HCT116 (cell line): ENCODE results near the gene ZWILCH. TPM values are rescaled to one million over a fixed set of nuclear protein-coding genes. Genes with fewer than 3 reads are reported as not detected.
A peak's percentile ranks its signal among the peaks of the same experiment; 100 is the strongest.

Experiments
- ATAC-seq: fragments of 200-7000 bp; cut with Tn5 transposase; 2 replicates; pipeline ENCODE4 v1.9.1; 2020; ENCODE audit warnings: mild to moderate bottlenecking, moderate library complexity
- BruUV-seq: library from RNA; stranded (reverse); fragments of 400-500 nt; replicated peaks from 2 replicates; lab custom pipeline; 2021; lab: Mats Ljungman, UMichigan
- CTCF ChIA-PET: fragments of 300-600 bp; sonication (Branson Sonifier 250); formaldehyde crosslinking; loops from one replicate; lab custom pipeline; 2021; ENCODE audit warnings: antibody characterized with exemption; lab: Charles Lee
- POLR2A ChIA-PET: fragments of 300-600, 350-600 bp; sonication (Branson Sonifier 250); formaldehyde crosslinking; loops from one replicate; lab custom pipeline; 2021; ENCODE audit warnings: antibody characterized with exemption; lab: Charles Lee
- RAD21 ChIA-PET, 2 experiments: fragments of 300-600 bp; sonication (Branson Sonifier 250); formaldehyde crosslinking; loops; one replicate each; lab custom pipeline; 2023; ENCODE audit warnings: low total read pairs in 2 of 2; ENCODE audit not compliant: uncharacterized antibody in 2 of 2, unreplicated experiment in 2 of 2, low non-redundant PET in 1 of 2; lab: Charles Lee
- DNase-seq: peaks from one replicate; pipeline ENCODE4 v3.0.0-alpha.2; 2010; ENCODE audit warnings: low read depth, low spot score
- H2AFZ ChIP-seq: fragments of 200-600 bp; shearing (Covaris generic), sonication (generic); 2 replicates; pipeline ENCODE4 v1.6.1; 2017; ENCODE audit warnings: low read depth, mixed run types, mixed read lengths, antibody characterized with exemption, low read length; ENCODE audit not compliant: poor library complexity, severe bottlenecking
- H3K27ac ChIP-seq: 2 replicates; pipeline ENCODE4 v1.5.1; 2012; ENCODE audit warnings: low read depth, low read length
- H3K27me3 ChIP-seq: fragments of 200-600 bp; sonication (generic); 2 replicates; pipeline ENCODE4 v1.6.1; 2016; ENCODE audit warnings: mixed run types, low read length, mixed read lengths; ENCODE audit not compliant: insufficient read depth
- H3K36me3 ChIP-seq, 2 experiments: fragments of 200-500 bp in 1 of 2; fragments of 200-600 bp in 1 of 2; sonication (Bioruptor generic) in 1 of 2; sonication (generic) in 1 of 2; 2 replicates each; pipeline versions ENCODE4 v1.5.1 to v1.6.1; 2014 to 2016; ENCODE audit warnings: low read length in 2 of 2, inconsistent platforms in 1 of 2, mixed read lengths in 1 of 2, mixed run types in 1 of 2; ENCODE audit not compliant: insufficient read depth in 2 of 2, control insufficient read depth in 1 of 2
- H3K4me1 ChIP-seq, 2 experiments: fragments of 200-600 bp in 1 of 2; sonication (generic) in 1 of 2; 2 replicates each; pipeline versions ENCODE4 v1.5.1 to v1.6.1; 2012 to 2017; ENCODE audit warnings: low read length in 2 of 2, inconsistent platforms in 1 of 2, mild to moderate bottlenecking in 1 of 2, mixed read lengths in 1 of 2, mixed run types in 1 of 2, moderate library complexity in 1 of 2; ENCODE audit not compliant: insufficient read depth in 2 of 2, control insufficient read depth in 1 of 2
- H3K4me2 ChIP-seq: fragments of 200-600 bp; sonication (generic); 2 replicates; pipeline ENCODE4 v1.6.1; 2017; ENCODE audit warnings: mixed run types, low read length, mixed read lengths
- H3K4me3 ChIP-seq, 2 experiments: fragments of 200-600 bp in 1 of 2; sonication (generic) in 1 of 2; replicated peaks in 1 of 2; 2 replicates each; pipeline ENCODE4 v1.5.1; 2011 to 2016; ENCODE audit warnings: low read length in 2 of 2, control low read depth in 1 of 2, low read depth in 1 of 2, mild to moderate bottlenecking in 1 of 2, mixed read lengths in 1 of 2, mixed run types in 1 of 2
- H3K79me2 ChIP-seq: fragments of 200-600 bp; sonication (generic); 2 replicates; pipeline ENCODE4 v1.6.1; 2017; ENCODE audit warnings: mild to moderate bottlenecking, mixed run types, low read length, moderate library complexity, mixed read lengths; ENCODE audit not compliant: insufficient read depth
- H3K9ac ChIP-seq: fragments of 200-600 bp; sonication (generic); 2 replicates; pipeline ENCODE4 v1.6.1; 2016; ENCODE audit warnings: low read length, mixed read lengths
- H3K9me2 ChIP-seq: fragments of 200-600 bp; sonication (generic), shearing (Covaris generic); 2 replicates; pipeline ENCODE4 v1.6.1; 2017; ENCODE audit warnings: mixed run types, mild to moderate bottlenecking, moderate library complexity; ENCODE audit not compliant: insufficient read depth
- H3K9me3 ChIP-seq, 2 experiments: fragments of 200-500 bp in 1 of 2; fragments of 200-600 bp in 1 of 2; sonication (Bioruptor generic) in 1 of 2; sonication (generic) in 1 of 2; 2 replicates each; pipeline ENCODE4 v1.6.1; 2014 to 2017; ENCODE audit warnings: low read length in 2 of 2, mixed read lengths in 2 of 2, inconsistent platforms in 1 of 2, low read depth in 1 of 2, mild to moderate bottlenecking in 1 of 2, mixed run types in 1 of 2, moderate library complexity in 1 of 2; ENCODE audit not compliant: control insufficient read depth in 1 of 2, insufficient read depth in 1 of 2
- H4K20me1 ChIP-seq: fragments of 200-600 bp; sonication (generic), shearing (Covaris generic); 2 replicates; pipeline ENCODE4 v1.6.1; 2017; ENCODE audit warnings: mixed run types, mild to moderate bottlenecking, moderate library complexity; ENCODE audit not compliant: insufficient read depth
- CBX3 ChIP-seq: IDR thresholded peaks from 2 replicates; pipeline ENCODE4 v1.6.1; 2012; ENCODE audit warnings: low read depth
- CEBPB ChIP-seq: IDR thresholded peaks from 2 replicates; pipeline ENCODE4 v1.6.1; 2012; ENCODE audit warnings: low read depth
- EGR1 ChIP-seq: IDR thresholded peaks from 2 replicates; pipeline ENCODE4 v1.6.1; 2012; ENCODE audit warnings: low read depth
- ELF1 ChIP-seq: IDR thresholded peaks from 2 replicates; pipeline ENCODE4 v1.6.1; 2012; ENCODE audit warnings: low read depth, borderline replicate concordance
- EZH2phosphoT487 ChIP-seq: fragments of 200-600 bp; IDR thresholded peaks from 2 replicates; pipeline ENCODE4 v1.6.1; 2018; ENCODE audit warnings: antibody characterized with exemption, borderline replicate concordance
- FOSL1 ChIP-seq: IDR thresholded peaks from 2 replicates; pipeline ENCODE4 v1.6.1; 2012; ENCODE audit warnings: low read depth
- JUND ChIP-seq: IDR thresholded peaks from 2 replicates; pipeline ENCODE4 v1.6.1; 2012
- POLR2A ChIP-seq: IDR thresholded peaks from 2 replicates; pipeline ENCODE4 v1.7.0; 2011; ENCODE audit warnings: borderline replicate concordance; ENCODE audit not compliant: insufficient read depth, insufficient read length; ENCODE audit errors: extremely low read depth
- SIN3A ChIP-seq: IDR thresholded peaks from 2 replicates; pipeline ENCODE4 v1.6.1; 2012; ENCODE audit warnings: low read depth
- SP1 ChIP-seq: IDR thresholded peaks from 2 replicates; pipeline ENCODE4 v1.6.1; 2012; ENCODE audit warnings: low read depth
- SRF ChIP-seq: IDR thresholded peaks from 2 replicates; pipeline ENCODE4 v1.6.1; 2012; ENCODE audit warnings: low read depth
- TCF7L2 ChIP-seq: IDR thresholded peaks from 2 replicates; pipeline ENCODE4 v1.7.0; 2011; ENCODE audit warnings: borderline replicate concordance, inconsistent platforms; ENCODE audit not compliant: insufficient read depth, insufficient read length; ENCODE audit errors: extremely low read depth
- YY1 ChIP-seq: IDR thresholded peaks from 2 replicates; pipeline ENCODE4 v1.6.1; 2011; ENCODE audit warnings: low read length, low read depth, moderate library complexity, mild to moderate bottlenecking; ENCODE audit not compliant: insufficient replicate concordance; ENCODE audit errors: extremely low read depth
- ZFX ChIP-seq: fragments of 450-650 bp; IDR thresholded peaks from 2 replicates; pipeline ENCODE4 v1.6.1; 2017
- ZNF274 ChIP-seq: fragments of 200-500 bp; sonication (Bioruptor generic); IDR thresholded peaks from 2 replicates; pipeline ENCODE4 v1.6.1; 2014; ENCODE audit warnings: mild to moderate bottlenecking, low read depth, low read length, inconsistent platforms
- intact Hi-C: fragments of 100-400 bp; cut with micrococcal nuclease; formaldehyde crosslinking; loops from 2 replicates; pipeline ENCODE4 v1.10.0; 2022
- total RNA-seq: library from RNA; stranded (reverse); gene quantifications from one replicate; pipeline ENCODE4 v1.2.1, GENCODE V29; 2021; ENCODE audit not compliant: unreplicated experiment
- TF ChIP-seq, protein P1 (sequence below): IDR thresholded peaks from 2 replicates; pipeline ENCODE4 v1.6.1; 2012; ENCODE audit warnings: low read depth
- TF ChIP-seq, protein P2 (sequence below): IDR thresholded peaks from 2 replicates; pipeline ENCODE4 v1.6.1; 2011; ENCODE audit warnings: mild to moderate bottlenecking, low read length, moderate library complexity; ENCODE audit not compliant: insufficient replicate concordance; ENCODE audit errors: extremely low read depth
- TF ChIP-seq, protein P3 (sequence below): IDR thresholded peaks from 2 replicates; pipeline ENCODE4 v1.6.1; 2012

Gene ZWILCH
- total RNA-seq, 1 experiment from 2014 or later: 25.8 TPM

DNA sequence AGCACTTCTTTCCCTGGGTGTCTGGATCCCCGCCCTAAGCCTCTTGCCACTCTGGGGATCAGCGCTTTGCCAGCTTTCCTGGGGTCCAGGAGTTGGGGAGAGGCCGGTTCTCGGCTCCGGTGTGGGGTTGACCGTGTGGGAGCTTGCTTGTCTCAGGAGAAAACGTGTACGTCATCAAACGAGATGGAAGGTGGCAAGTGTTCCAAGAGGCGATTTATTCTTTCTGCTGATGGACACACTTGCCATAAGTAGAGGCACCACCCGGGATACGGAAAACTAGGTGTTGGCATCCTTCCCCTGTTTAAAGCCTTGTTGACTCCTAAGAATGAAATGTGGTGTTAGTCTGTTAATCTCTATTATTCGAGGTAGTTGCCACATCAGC is 295 bp downstream of the ZWILCH start:
- intact Hi-C loops: no loop called here
- H3K4me3 ChIP-seq: peak overlapping the region; percentile 90 to 98
- CTCF ChIA-PET: no interaction called here
- RAD21 ChIA-PET: no interaction called here
- peak overlapping the region; percentile 86 for H3K27ac ChIP-seq
- peak overlapping the region; percentile 86 for H3K4me2 ChIP-seq
- H4K20me1 ChIP-seq: peaks cover 26% of the 10 kb centered on the region; the same call in 1 of the 2 replicates
- H3K9ac ChIP-seq: peak overlapping the region; percentile 99
- TSS peak; percentile 83 for BruUV-seq
- ATAC-seq (peak; percentile 57), DNase-seq (no peak)
- peak overlapping the region; percentile 93 for H2AFZ ChIP-seq
- H3K27me3 ChIP-seq: no peaks in the 10 kb centered on the region
- no peaks in the 10 kb centered on the region for H3K9me2 ChIP-seq
- POLR2A ChIA-PET: interaction anchor here (0.8 to 1.0 kb wide), 3 partner anchors 9 to 13 kb away, joined by 3 read pairs; no protein-coding TSS in a partner anchor
- H3K36me3 ChIP-seq: peaks cover 39 to 41% of the 10 kb centered on the region in 2 experiments
- peaks cover 4 to 27% of the 10 kb centered on the region in 2 experiments; a peak in 3 of 4 replicates for H3K4me1 ChIP-seq
- TF ChIP-seq ELF1: no peak
- no peak for TF ChIP-seq SIN3A
- no peak for TF ChIP-seq EZH2phosphoT487
- no peak for TF ChIP-seq JUND
- no peak for TF ChIP-seq SRF
- TF ChIP-seq, protein P1, sequence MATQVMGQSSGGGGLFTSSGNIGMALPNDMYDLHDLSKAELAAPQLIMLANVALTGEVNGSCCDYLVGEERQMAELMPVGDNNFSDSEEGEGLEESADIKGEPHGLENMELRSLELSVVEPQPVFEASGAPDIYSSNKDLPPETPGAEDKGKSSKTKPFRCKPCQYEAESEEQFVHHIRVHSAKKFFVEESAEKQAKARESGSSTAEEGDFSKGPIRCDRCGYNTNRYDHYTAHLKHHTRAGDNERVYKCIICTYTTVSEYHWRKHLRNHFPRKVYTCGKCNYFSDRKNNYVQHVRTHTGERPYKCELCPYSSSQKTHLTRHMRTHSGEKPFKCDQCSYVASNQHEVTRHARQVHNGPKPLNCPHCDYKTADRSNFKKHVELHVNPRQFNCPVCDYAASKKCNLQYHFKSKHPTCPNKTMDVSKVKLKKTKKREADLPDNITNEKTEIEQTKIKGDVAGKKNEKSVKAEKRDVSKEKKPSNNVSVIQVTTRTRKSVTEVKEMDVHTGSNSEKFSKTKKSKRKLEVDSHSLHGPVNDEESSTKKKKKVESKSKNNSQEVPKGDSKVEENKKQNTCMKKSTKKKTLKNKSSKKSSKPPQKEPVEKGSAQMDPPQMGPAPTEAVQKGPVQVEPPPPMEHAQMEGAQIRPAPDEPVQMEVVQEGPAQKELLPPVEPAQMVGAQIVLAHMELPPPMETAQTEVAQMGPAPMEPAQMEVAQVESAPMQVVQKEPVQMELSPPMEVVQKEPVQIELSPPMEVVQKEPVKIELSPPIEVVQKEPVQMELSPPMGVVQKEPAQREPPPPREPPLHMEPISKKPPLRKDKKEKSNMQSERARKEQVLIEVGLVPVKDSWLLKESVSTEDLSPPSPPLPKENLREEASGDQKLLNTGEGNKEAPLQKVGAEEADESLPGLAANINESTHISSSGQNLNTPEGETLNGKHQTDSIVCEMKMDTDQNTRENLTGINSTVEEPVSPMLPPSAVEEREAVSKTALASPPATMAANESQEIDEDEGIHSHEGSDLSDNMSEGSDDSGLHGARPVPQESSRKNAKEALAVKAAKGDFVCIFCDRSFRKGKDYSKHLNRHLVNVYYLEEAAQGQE: no peak
- no peak for TF ChIP-seq EGR1
- no peak for TF ChIP-seq CBX3
- TF ChIP-seq, protein P2, sequence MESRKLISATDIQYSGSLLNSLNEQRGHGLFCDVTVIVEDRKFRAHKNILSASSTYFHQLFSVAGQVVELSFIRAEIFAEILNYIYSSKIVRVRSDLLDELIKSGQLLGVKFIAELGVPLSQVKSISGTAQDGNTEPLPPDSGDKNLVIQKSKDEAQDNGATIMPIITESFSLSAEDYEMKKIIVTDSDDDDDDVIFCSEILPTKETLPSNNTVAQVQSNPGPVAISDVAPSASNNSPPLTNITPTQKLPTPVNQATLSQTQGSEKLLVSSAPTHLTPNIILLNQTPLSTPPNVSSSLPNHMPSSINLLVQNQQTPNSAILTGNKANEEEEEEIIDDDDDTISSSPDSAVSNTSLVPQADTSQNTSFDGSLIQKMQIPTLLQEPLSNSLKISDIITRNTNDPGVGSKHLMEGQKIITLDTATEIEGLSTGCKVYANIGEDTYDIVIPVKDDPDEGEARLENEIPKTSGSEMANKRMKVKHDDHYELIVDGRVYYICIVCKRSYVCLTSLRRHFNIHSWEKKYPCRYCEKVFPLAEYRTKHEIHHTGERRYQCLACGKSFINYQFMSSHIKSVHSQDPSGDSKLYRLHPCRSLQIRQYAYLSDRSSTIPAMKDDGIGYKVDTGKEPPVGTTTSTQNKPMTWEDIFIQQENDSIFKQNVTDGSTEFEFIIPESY: no peak
- no peak for TF ChIP-seq SP1
- no peak for TF ChIP-seq TCF7L2
- TF ChIP-seq FOSL1: no peak
- no peak for TF ChIP-seq ZFX
- no peak for TF ChIP-seq ZNF274
- TF ChIP-seq POLR2A: no peak
- TF ChIP-seq CEBPB: no peak
- no peak for TF ChIP-seq YY1
- TF ChIP-seq, protein P3, sequence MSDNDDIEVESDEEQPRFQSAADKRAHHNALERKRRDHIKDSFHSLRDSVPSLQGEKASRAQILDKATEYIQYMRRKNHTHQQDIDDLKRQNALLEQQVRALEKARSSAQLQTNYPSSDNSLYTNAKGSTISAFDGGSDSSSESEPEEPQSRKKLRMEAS: no peak
- H3K9me3 ChIP-seq: no peaks in the 10 kb centered on the region
- H3K79me2 ChIP-seq: peaks cover 82% of the 10 kb centered on the region
